ENCODE measurements around the gene HIVEP3.

The HIVEP3 gene

GRCh38 chr1:41789661-41790330 is 128.9 kb downstream of the HIVEP3 start:
- H3K4me3 ChIP-seq (ENCODE audit: extremely low read depth, insufficient read depth, low read length, poor library complexity, severe bottlenecking) = no peak overlapping the region
- H3K27ac ChIP-seq (ENCODE audit: low read depth, low read length, severe bottlenecking) = no peak overlapping the region
- H3K36me3 ChIP-seq (ENCODE audit: control insufficient read depth, insufficient read depth, low read length) = no peaks in the 10 kb centered on the region
- WGBS, 2 experiments (ENCODE audit: insufficient coverage in 2 of 2) = 93 to 100% methylated on average over 2 to 3 of the region's 3 CpGs
- H3K4me1 ChIP-seq (ENCODE audit: control insufficient read depth, insufficient read depth, low read length, poor library complexity, severe bottlenecking) = no peaks in the 10 kb centered on the region
- no peaks in the 10 kb centered on the region for H3K9me3 ChIP-seq (ENCODE audit: control insufficient read depth, low read length)

DNA sequence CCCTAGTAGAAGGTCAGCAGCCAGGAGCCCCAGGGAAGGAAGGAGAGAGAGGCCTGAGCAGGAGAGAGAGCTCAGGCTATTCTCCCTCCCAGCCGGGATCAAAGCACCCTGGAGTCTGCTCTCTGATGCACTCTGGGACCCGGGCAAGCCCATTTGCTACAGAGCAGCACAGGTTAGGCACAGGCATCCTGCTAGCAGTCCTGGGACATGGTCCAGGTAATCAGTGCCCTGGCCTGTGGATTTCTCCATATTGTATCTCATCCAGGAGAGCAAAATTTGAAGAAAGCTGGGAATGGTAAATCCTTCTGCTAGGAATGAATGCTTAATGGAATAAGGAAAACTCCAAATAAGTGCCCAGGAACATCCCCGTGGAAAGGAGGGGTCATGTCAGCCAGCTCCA is 130.3 kb downstream of the HIVEP3 start:
- no peaks in the 10 kb centered on the region for H3K9me3 ChIP-seq (ENCODE audit: control insufficient read depth, low read length)
- H3K36me3 ChIP-seq (ENCODE audit: control insufficient read depth, insufficient read depth, low read length) = no peaks in the 10 kb centered on the region
- WGBS, 2 experiments (ENCODE audit: insufficient coverage in 2 of 2) = 68 to 88% methylated on average over 2 to 3 of the region's 3 CpGs
- no peak overlapping the region for H3K27ac ChIP-seq (ENCODE audit: low read depth, low read length, severe bottlenecking)
- H3K4me3 ChIP-seq (ENCODE audit: extremely low read depth, insufficient read depth, low read length, poor library complexity, severe bottlenecking) = no peak overlapping the region
- H3K4me1 ChIP-seq (ENCODE audit: control insufficient read depth, insufficient read depth, low read length, poor library complexity, severe bottlenecking) = peaks cover 5% of the 10 kb centered on the region

DNA sequence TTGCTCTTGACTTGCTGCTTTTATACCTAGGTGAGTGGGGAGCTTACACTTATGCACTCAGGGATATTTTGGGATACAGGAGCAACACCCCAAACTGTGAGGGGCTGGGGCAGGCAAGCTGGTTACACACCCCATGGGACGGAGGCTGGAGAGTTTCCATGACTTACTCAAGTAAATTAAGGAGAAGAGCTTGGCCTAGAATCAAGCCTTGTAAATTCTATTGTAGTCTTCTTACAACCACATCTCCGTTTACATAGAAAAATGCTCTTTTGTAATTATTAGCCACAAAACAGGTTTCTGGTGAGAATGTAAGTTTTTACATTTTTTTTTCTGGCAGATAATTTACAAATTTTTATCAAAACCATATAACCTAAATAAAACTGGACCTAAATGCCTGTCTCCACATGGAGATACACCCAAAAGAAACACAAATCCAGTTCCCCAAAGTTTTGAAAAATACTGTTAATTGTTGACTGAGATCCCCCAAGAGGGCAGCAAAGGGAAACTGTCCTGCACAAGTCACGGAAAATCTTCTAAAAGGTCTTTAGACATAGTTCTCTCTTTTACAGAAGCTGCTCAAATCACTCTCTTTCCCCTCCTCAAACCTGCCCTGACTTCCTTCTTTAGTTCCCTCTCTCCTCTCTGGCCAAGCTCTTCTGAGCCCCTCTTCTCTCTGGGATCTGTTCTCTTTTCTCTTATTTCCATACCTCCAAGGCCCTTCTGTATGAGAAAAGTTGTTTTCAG is 134.0 kb downstream of the HIVEP3 start:
- no peaks in the 10 kb centered on the region for H3K9me3 ChIP-seq (ENCODE audit: control insufficient read depth, low read length)
- WGBS, 2 experiments (ENCODE audit: insufficient coverage in 2 of 2) = 67 to 80% methylated on average over 1 of the region's 3 CpGs
- no peak overlapping the region for H3K27ac ChIP-seq (ENCODE audit: low read depth, low read length, severe bottlenecking)
- H3K4me3 ChIP-seq (ENCODE audit: extremely low read depth, insufficient read depth, low read length, poor library complexity, severe bottlenecking) = no peak overlapping the region
- no peaks in the 10 kb centered on the region for H3K36me3 ChIP-seq (ENCODE audit: control insufficient read depth, insufficient read depth, low read length)
- H3K4me1 ChIP-seq (ENCODE audit: control insufficient read depth, insufficient read depth, low read length, poor library complexity, severe bottlenecking) = peaks cover 12% of the 10 kb centered on the region

DNA sequence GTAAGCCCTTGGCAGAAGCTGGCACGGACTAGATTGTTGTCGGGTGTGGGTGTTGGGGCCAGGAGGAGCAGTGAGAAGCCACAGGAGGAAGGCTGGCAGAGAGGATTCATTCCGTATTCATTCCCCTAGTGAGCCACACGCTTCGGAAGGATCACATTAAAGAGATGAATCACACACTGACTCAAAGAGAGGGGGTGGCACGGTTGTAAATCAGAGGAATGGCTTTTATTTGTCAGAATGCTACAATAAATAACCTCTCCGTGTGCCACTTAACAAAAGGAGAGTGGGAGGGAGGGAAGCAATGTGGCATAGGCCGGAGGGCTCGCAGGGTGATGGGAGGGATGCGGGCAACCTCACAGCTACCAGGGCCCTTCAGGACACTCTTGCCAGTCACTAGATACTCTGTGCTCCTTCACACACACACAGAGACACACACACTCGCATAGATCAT is 135.5 kb downstream of the HIVEP3 start:
- 46 to 60% methylated on average over 4 to 8 of the region's 11 CpGs for WGBS, 2 experiments (ENCODE audit: insufficient coverage in 2 of 2)
- H3K36me3 ChIP-seq (ENCODE audit: control insufficient read depth, insufficient read depth, low read length) = no peaks in the 10 kb centered on the region
- peaks cover 12% of the 10 kb centered on the region for H3K4me1 ChIP-seq (ENCODE audit: control insufficient read depth, insufficient read depth, low read length, poor library complexity, severe bottlenecking)
- no peak overlapping the region for H3K27ac ChIP-seq (ENCODE audit: low read depth, low read length, severe bottlenecking)
- no peaks in the 10 kb centered on the region for H3K9me3 ChIP-seq (ENCODE audit: control insufficient read depth, low read length)
- no peak overlapping the region for H3K4me3 ChIP-seq (ENCODE audit: extremely low read depth, insufficient read depth, low read length, poor library complexity, severe bottlenecking)

- Histone ChIP-seq H3K4me1 (ENCODE audit: control insufficient read depth, insufficient read depth, low read length, poor library complexity, severe bottlenecking) (peaks cover 12% of the 10 kb centered on the region), H3K4me3 (ENCODE audit: extremely low read depth, insufficient read depth, low read length, poor library complexity, severe bottlenecking) (no peak overlapping the region), H3K9me3 (ENCODE audit: control insufficient read depth, low read length) (no peaks in the 10 kb centered on the region), H3K36me3 (ENCODE audit: control insufficient read depth, insufficient read depth, low read length) (no peaks in the 10 kb centered on the region), H3K27ac (ENCODE audit: low read depth, low read length, severe bottlenecking) (no peak overlapping the region)
- 89 to 93% methylated on average over 3 of the region's 3 CpGs for WGBS, 2 experiments (ENCODE audit: insufficient coverage in 2 of 2)
These were observed 137.8 kb downstream of the HIVEP3 start for GRCh38 chr1:41780916-41781315.

- no peaks in the 10 kb centered on the region for H3K36me3 ChIP-seq (ENCODE audit: control insufficient read depth, insufficient read depth, low read length)
- no peak overlapping the region for H3K4me3 ChIP-seq (ENCODE audit: extremely low read depth, insufficient read depth, low read length, poor library complexity, severe bottlenecking)
- no peak overlapping the region for H3K27ac ChIP-seq (ENCODE audit: low read depth, low read length, severe bottlenecking)
- H3K9me3 ChIP-seq (ENCODE audit: control insufficient read depth, low read length) = no peaks in the 10 kb centered on the region
- H3K4me1 ChIP-seq (ENCODE audit: control insufficient read depth, insufficient read depth, low read length, poor library complexity, severe bottlenecking) = peaks cover 12% of the 10 kb centered on the region
- WGBS, 2 experiments (ENCODE audit: insufficient coverage in 2 of 2) = 80 to 86% methylated on average over 1 to 2 of the region's 2 CpGs
These were observed 138.4 kb downstream of the HIVEP3 start for GRCh38 chr1:41780322-41780721.

DNA sequence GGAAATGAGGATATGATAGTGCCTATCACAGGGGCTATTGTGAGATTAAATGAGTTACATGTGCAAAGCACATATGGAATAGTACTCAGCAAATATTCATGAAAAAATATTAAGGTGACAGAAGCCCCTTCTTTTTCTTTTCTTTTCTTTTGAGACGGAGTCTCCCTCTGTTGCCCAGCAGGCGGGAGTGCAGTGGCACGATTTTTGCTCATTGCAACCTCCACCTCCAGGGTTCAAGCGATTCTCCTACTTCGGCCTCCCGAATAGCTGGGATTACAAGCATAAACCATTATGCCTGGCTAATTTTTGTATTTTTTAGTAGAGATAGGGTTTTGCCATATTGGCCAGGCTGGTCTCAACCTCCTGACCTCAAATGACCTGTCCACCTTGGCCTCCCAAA is 139.4 kb downstream of the HIVEP3 start:
- Histone ChIP-seq H3K9me3 (ENCODE audit: control insufficient read depth, low read length) (no peaks in the 10 kb centered on the region), H3K27ac (ENCODE audit: low read depth, low read length, severe bottlenecking) (no peak overlapping the region)
- WGBS, 2 experiments (ENCODE audit: insufficient coverage in 2 of 2) = 86 to 98% methylated on average over 5 to 6 of the region's 6 CpGs

DNA sequence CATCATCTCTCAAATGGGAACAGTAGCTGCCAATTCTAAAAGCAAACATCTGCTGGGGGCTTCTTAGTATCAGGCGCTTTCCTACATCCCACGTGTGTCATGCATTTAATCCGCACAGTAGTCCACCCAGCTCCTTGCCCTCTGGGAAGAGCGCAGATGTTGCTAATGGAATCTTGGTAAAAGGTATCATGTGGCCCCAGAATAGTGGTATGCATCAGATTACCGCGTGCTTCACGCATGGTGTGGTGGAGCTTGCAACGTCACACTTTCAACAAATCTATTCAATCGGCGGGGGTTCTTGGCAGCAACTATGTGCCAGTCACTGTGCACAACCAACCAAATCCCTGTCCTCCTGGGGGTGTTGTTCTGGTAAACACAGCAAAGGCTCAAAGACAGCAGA is 141.0 kb downstream of the HIVEP3 start:
- Histone ChIP-seq H3K9me3 (ENCODE audit: control insufficient read depth, low read length) (no peaks in the 10 kb centered on the region), H3K4me3 (ENCODE audit: extremely low read depth, insufficient read depth, low read length, poor library complexity, severe bottlenecking) (no peak overlapping the region), H3K36me3 (ENCODE audit: control insufficient read depth, insufficient read depth, low read length) (no peaks in the 10 kb centered on the region), H3K27ac (ENCODE audit: low read depth, low read length, severe bottlenecking) (no peak overlapping the region), H3K4me1 (ENCODE audit: control insufficient read depth, insufficient read depth, low read length, poor library complexity, severe bottlenecking) (peaks cover under 1% of the 10 kb centered on the region)
- 91 to 93% methylated on average over 8 to 9 of the region's 10 CpGs for WGBS, 2 experiments (ENCODE audit: insufficient coverage in 2 of 2)

More for the DNA sequence above, 139.4 kb downstream of the HIVEP3 start:
- peaks cover 12% of the 10 kb centered on the region for H3K4me1 ChIP-seq (ENCODE audit: control insufficient read depth, insufficient read depth, low read length, poor library complexity, severe bottlenecking)
- no peaks in the 10 kb centered on the region for H3K36me3 ChIP-seq (ENCODE audit: control insufficient read depth, insufficient read depth, low read length)
- H3K4me3 ChIP-seq (ENCODE audit: extremely low read depth, insufficient read depth, low read length, poor library complexity, severe bottlenecking) = no peak overlapping the region

- H3K4me3 ChIP-seq (ENCODE audit: extremely low read depth, insufficient read depth, low read length, poor library complexity, severe bottlenecking) = no peak overlapping the region
- no peaks in the 10 kb centered on the region for H3K4me1 ChIP-seq (ENCODE audit: control insufficient read depth, insufficient read depth, low read length, poor library complexity, severe bottlenecking)
- H3K27ac ChIP-seq (ENCODE audit: low read depth, low read length, severe bottlenecking) = no peak overlapping the region
- 86 to 88% methylated on average over 7 to 8 of the region's 8 CpGs for WGBS, 2 experiments (ENCODE audit: insufficient coverage in 2 of 2)
- no peaks in the 10 kb centered on the region for H3K36me3 ChIP-seq (ENCODE audit: control insufficient read depth, insufficient read depth, low read length)
- no peaks in the 10 kb centered on the region for H3K9me3 ChIP-seq (ENCODE audit: control insufficient read depth, low read length)
These were observed 141.8 kb downstream of the HIVEP3 start for GRCh38 chr1:41776891-41777441.

- Histone ChIP-seq H3K4me1 (ENCODE audit: control insufficient read depth, insufficient read depth, low read length, poor library complexity, severe bottlenecking) (no peaks in the 10 kb centered on the region), H3K36me3 (ENCODE audit: control insufficient read depth, insufficient read depth, low read length) (no peaks in the 10 kb centered on the region), H3K9me3 (ENCODE audit: control insufficient read depth, low read length) (no peaks in the 10 kb centered on the region), H3K4me3 (ENCODE audit: extremely low read depth, insufficient read depth, low read length, poor library complexity, severe bottlenecking) (no peak overlapping the region), H3K27ac (ENCODE audit: low read depth, low read length, severe bottlenecking) (no peak overlapping the region)
- WGBS, 2 experiments (ENCODE audit: insufficient coverage in 2 of 2) = 87 to 94% methylated on average over 6 of the region's 6 CpGs
These were observed 142.7 kb downstream of the HIVEP3 start for GRCh38 chr1:41775956-41776585.
